ENCODE data around the gene ERP27.

Gene ERP27

GRCh38 chr12:14982562-14982961, 44.2 kb upstream of the ERP27 start:
- H3K36me3 ChIP-seq (replicated peaks), result no peaks in the 10 kb centered on the region
- H3K4me3 ChIP-seq (ENCODE audit: low read depth, low read length), result no peak overlapping the region
- no peak for TF ChIP-seq CTCF (IDR thresholded peaks at IDR 0.05; ENCODE audit: low read depth, low read length, missing control alignments)
- H3K27ac ChIP-seq, result no peak overlapping the region
- in situ Hi-C loops (cut with HindIII; ENCODE audit: low pct_ligation_motif_present, low sequenced_read_pairs), result no loop called here
- H3K27me3 ChIP-seq (replicated peaks), result no peaks in the 10 kb centered on the region
- no peak for DNase-seq

- DNase-seq, result no peak
- no peak overlapping the region for H3K4me3 ChIP-seq (ENCODE audit: low read depth, low read length)
- in situ Hi-C loops (cut with HindIII; ENCODE audit: low pct_ligation_motif_present, low sequenced_read_pairs), result no loop called here
- no peaks in the 10 kb centered on the region for H3K36me3 ChIP-seq (replicated peaks)
- H3K27me3 ChIP-seq (replicated peaks), result no peaks in the 10 kb centered on the region
- no peak overlapping the region for H3K27ac ChIP-seq
- TF ChIP-seq CTCF (IDR thresholded peaks at IDR 0.05; ENCODE audit: low read depth, low read length, missing control alignments), result no peak
Measured at GRCh38 chr12:14981049-14981448, 42.7 kb upstream of the ERP27 start.

GRCh38 chr12:14979468-14979867, 41.1 kb upstream of the ERP27 start:
- TF ChIP-seq CTCF (IDR thresholded peaks at IDR 0.05; ENCODE audit: low read depth, low read length, missing control alignments), result no peak
- DNase-seq, result no peak
- no peak overlapping the region for H3K27ac ChIP-seq
- no peak overlapping the region for H3K4me3 ChIP-seq (ENCODE audit: low read depth, low read length)
- no peaks in the 10 kb centered on the region for H3K27me3 ChIP-seq (replicated peaks)
- in situ Hi-C loops (cut with HindIII; ENCODE audit: low pct_ligation_motif_present, low sequenced_read_pairs), result no loop called here
- H3K36me3 ChIP-seq (replicated peaks), result no peaks in the 10 kb centered on the region

GRCh38 chr12:14976658-14977057, 38.3 kb upstream of the ERP27 start:
- H3K27me3 ChIP-seq (replicated peaks), result no peaks in the 10 kb centered on the region
- in situ Hi-C loops (cut with HindIII; ENCODE audit: low pct_ligation_motif_present, low sequenced_read_pairs), result no loop called here
- H3K36me3 ChIP-seq (replicated peaks), result no peaks in the 10 kb centered on the region
- no peak for DNase-seq
- no peak for TF ChIP-seq CTCF (IDR thresholded peaks at IDR 0.05; ENCODE audit: low read depth, low read length, missing control alignments)
- H3K4me3 ChIP-seq (ENCODE audit: low read depth, low read length), result no peak overlapping the region
- no peak overlapping the region for H3K27ac ChIP-seq

GRCh38 chr12:14975457-14975856, 37.1 kb upstream of the ERP27 start:
- Histone ChIP-seq H3K4me3 (ENCODE audit: low read depth, low read length) (no peak overlapping the region), H3K27ac (no peak overlapping the region), H3K27me3 (replicated peaks) (no peaks in the 10 kb centered on the region), H3K36me3 (replicated peaks) (no peaks in the 10 kb centered on the region)
- in situ Hi-C loops (cut with HindIII; ENCODE audit: low pct_ligation_motif_present, low sequenced_read_pairs), result no loop called here
- no peak for DNase-seq
- no peak for TF ChIP-seq CTCF (IDR thresholded peaks at IDR 0.05; ENCODE audit: low read depth, low read length, missing control alignments)

- in situ Hi-C loops (cut with HindIII; ENCODE audit: low pct_ligation_motif_present, low sequenced_read_pairs), result no loop called here
- H3K4me3 ChIP-seq (ENCODE audit: low read depth, low read length), result no peak overlapping the region
Measured at GRCh38 chr12:14974633-14975032, 36.3 kb upstream of the ERP27 start.

More at GRCh38 chr12:14974633-14975032, 36.3 kb upstream of the ERP27 start:
- Histone ChIP-seq H3K27ac (no peak overlapping the region), H3K27me3 (replicated peaks) (no peaks in the 10 kb centered on the region), H3K36me3 (replicated peaks) (no peaks in the 10 kb centered on the region)
- no peak for TF ChIP-seq CTCF (IDR thresholded peaks at IDR 0.05; ENCODE audit: low read depth, low read length, missing control alignments)
- no peak for DNase-seq

All from brain microvascular endothelial cell (primary cell).